Duodenal mucosa (tissue), 2 donors: ENCODE results near the gene TMCO5A.

Source experiments
- H3K27ac ChIP-seq: one replicate; pipeline ENCODE4 v1.7.0; 2013; ENCODE audit warnings: low read depth, low read length
- H3K27me3 ChIP-seq, 2 donors: one replicate each; pipeline ENCODE4 v1.7.0; 2013; ENCODE audit warnings: low read length in 2 of 2, control low read depth in 1 of 2; ENCODE audit not compliant: insufficient read depth in 2 of 2, control insufficient read depth in 1 of 2
- H3K36me3 ChIP-seq, 2 donors: one replicate each; pipeline ENCODE4 v1.7.0; 2013; ENCODE audit warnings: low read length in 2 of 2, control low read depth in 1 of 2; ENCODE audit not compliant: insufficient read depth in 2 of 2, control insufficient read depth in 1 of 2
- H3K4me1 ChIP-seq, 2 donors: one replicate each; pipeline ENCODE4 v1.7.0; 2013; ENCODE audit warnings: low read length in 2 of 2, control low read depth in 1 of 2; ENCODE audit not compliant: insufficient read depth in 2 of 2, control insufficient read depth in 1 of 2
- H3K4me3 ChIP-seq, 2 donors: one replicate each; pipeline ENCODE4 v1.7.0; 2013; ENCODE audit warnings: low read length in 2 of 2, low read depth in 1 of 2
- H3K9ac ChIP-seq, 2 donors: one replicate each; pipeline ENCODE4 v1.7.0; 2013; ENCODE audit warnings: low read length in 2 of 2, low read depth in 1 of 2
- H3K9me3 ChIP-seq, 2 donors: one replicate each; pipeline ENCODE4 v1.7.0; 2013; ENCODE audit warnings: low read length in 2 of 2, control low read depth in 1 of 2; ENCODE audit not compliant: control insufficient read depth in 1 of 2

Gene TMCO5A

GRCh38 chr15:37921527-37922385 is 12.7 kb upstream of the TMCO5A start:
- H3K4me3 ChIP-seq, result no peak overlapping the region
- no peak overlapping the region for H3K27ac ChIP-seq

GRCh38 chr15:37926136-37926535 is 8.3 kb upstream of the TMCO5A start:
- Histone ChIP-seq H3K27ac (no peak overlapping the region), H3K9me3 (no peaks in the 10 kb centered on the region), H3K4me3 (no peak overlapping the region), H3K9ac (no peak overlapping the region), H3K36me3 (no peaks in the 10 kb centered on the region), H3K4me1 (no peaks in the 10 kb centered on the region), H3K27me3 (no peaks in the 10 kb centered on the region)

More at GRCh38 chr15:37921527-37922385, 12.7 kb upstream of the TMCO5A start:
- H3K36me3 ChIP-seq, result no peaks in the 10 kb centered on the region
- H3K4me1 ChIP-seq, result no peaks in the 10 kb centered on the region
- no peak overlapping the region for H3K9ac ChIP-seq
- no peaks in the 10 kb centered on the region for H3K9me3 ChIP-seq
- no peaks in the 10 kb centered on the region for H3K27me3 ChIP-seq

- Histone ChIP-seq H3K4me1 (no peaks in the 10 kb centered on the region), H3K9me3 (no peaks in the 10 kb centered on the region), H3K27ac (no peak overlapping the region), H3K4me3 (no peak overlapping the region), H3K36me3 (no peaks in the 10 kb centered on the region), H3K27me3 (no peaks in the 10 kb centered on the region), H3K9ac (no peak overlapping the region)
Observed at GRCh38 chr15:37929238-37929637, 5.2 kb upstream of the TMCO5A start.

- Histone ChIP-seq H3K4me3 (no peak overlapping the region), H3K27me3 (no peaks in the 10 kb centered on the region), H3K9ac (no peak overlapping the region), H3K9me3 (no peaks in the 10 kb centered on the region), H3K27ac (no peak overlapping the region), H3K36me3 (no peaks in the 10 kb centered on the region), H3K4me1 (no peaks in the 10 kb centered on the region)
Observed at GRCh38 chr15:37931321-37931720, 3.1 kb upstream of the TMCO5A start.

GRCh38 chr15:37931868-37932267 is 2.6 kb upstream of the TMCO5A start:
- no peaks in the 10 kb centered on the region for H3K36me3 ChIP-seq
- H3K27me3 ChIP-seq, result no peaks in the 10 kb centered on the region
- H3K9me3 ChIP-seq, result no peaks in the 10 kb centered on the region
- no peaks in the 10 kb centered on the region for H3K4me1 ChIP-seq
- no peak overlapping the region for H3K4me3 ChIP-seq
- no peak overlapping the region for H3K9ac ChIP-seq
- no peak overlapping the region for H3K27ac ChIP-seq

GRCh38 chr15:37932549-37932948 is 1.9 kb upstream of the TMCO5A start:
- no peak overlapping the region for H3K9ac ChIP-seq
- no peaks in the 10 kb centered on the region for H3K36me3 ChIP-seq
- no peaks in the 10 kb centered on the region for H3K9me3 ChIP-seq
- H3K27ac ChIP-seq, result no peak overlapping the region
- no peaks in the 10 kb centered on the region for H3K27me3 ChIP-seq
- no peak overlapping the region for H3K4me3 ChIP-seq
- H3K4me1 ChIP-seq, result no peaks in the 10 kb centered on the region

GRCh38 chr15:37933666-37934065 is 774 bp upstream of the TMCO5A start:
- H3K4me3 ChIP-seq, result no peak overlapping the region
- no peaks in the 10 kb centered on the region for H3K27me3 ChIP-seq
- H3K27ac ChIP-seq, result no peak overlapping the region
- no peaks in the 10 kb centered on the region for H3K36me3 ChIP-seq
- no peak overlapping the region for H3K9ac ChIP-seq
- H3K4me1 ChIP-seq, result no peaks in the 10 kb centered on the region
- H3K9me3 ChIP-seq, result no peaks in the 10 kb centered on the region

- Histone ChIP-seq H3K4me3 (no peak overlapping the region), H3K27ac (no peak overlapping the region), H3K27me3 (no peaks in the 10 kb centered on the region), H3K4me1 (no peaks in the 10 kb centered on the region), H3K9me3 (no peaks in the 10 kb centered on the region), H3K9ac (no peak overlapping the region), H3K36me3 (no peaks in the 10 kb centered on the region)
Observed at GRCh38 chr15:37940876-37941275, 6.4 kb downstream of the TMCO5A start.

GRCh38 chr15:37941779-37942178 is 7.3 kb downstream of the TMCO5A start:
- Histone ChIP-seq H3K4me3 (no peak overlapping the region), H3K9ac (no peak overlapping the region), H3K9me3 (no peaks in the 10 kb centered on the region), H3K4me1 (no peaks in the 10 kb centered on the region), H3K36me3 (no peaks in the 10 kb centered on the region), H3K27ac (no peak overlapping the region), H3K27me3 (no peaks in the 10 kb centered on the region)

GRCh38 chr15:37951999-37952398 is 17.6 kb downstream of the TMCO5A start:
- no peaks in the 10 kb centered on the region for H3K4me1 ChIP-seq

More at GRCh38 chr15:37951999-37952398, 17.6 kb downstream of the TMCO5A start:
- Histone ChIP-seq H3K9ac (no peak overlapping the region), H3K9me3 (no peaks in the 10 kb centered on the region), H3K27me3 (no peaks in the 10 kb centered on the region), H3K4me3 (no peak overlapping the region), H3K27ac (no peak overlapping the region), H3K36me3 (no peaks in the 10 kb centered on the region)
